Endothelial cell of umbilical vein (primary cell): Measurements from ENCODE around the gene TBC1D9. TPM values are rescaled to one million over a fixed set of nuclear protein-coding genes. Genes with fewer than 3 reads are reported as not detected.

Experiments used
- BruUV-seq: library from RNA; stranded (reverse); fragments of 400-500 nt; replicated peaks from 2 replicates; lab custom pipeline; 2021; lab: Mats Ljungman, UMichigan
- CTCF ChIA-PET: fragments of 300-600, 350-600 bp; sonication (Branson Sonifier 250); formaldehyde crosslinking; loops from one replicate; lab custom pipeline; 2021; ENCODE audit warnings: antibody characterized with exemption, inconsistent platforms; lab: Charles Lee
- POLR2A ChIA-PET: fragments of 300-600, 350-600 bp; sonication (Branson Sonifier 250); formaldehyde crosslinking; loops from one replicate; lab custom pipeline; 2021; ENCODE audit warnings: antibody characterized with exemption, inconsistent platforms; lab: Charles Lee
- DNase-seq: peaks from one replicate; pipeline ENCODE4 v3.0.0-alpha.2; 2011; ENCODE audit warnings: low read depth, low spot score
- FAIRE-seq: peaks from 2 replicates; lab custom pipeline; 2011; peaks lifted over from hg19 to GRCh38; lab: Jason Lieb, UNC
- H2AFZ ChIP-seq: 2 replicates; pipeline ENCODE4 v1.6.0; 2012; ENCODE audit warnings: low read depth, low read length, control low read depth, inconsistent platforms
- H3K27ac ChIP-seq: 2 replicates; pipeline ENCODE4 v1.5.1; 2011; ENCODE audit warnings: low read depth, mild to moderate bottlenecking, control low read depth, low read length, moderate library complexity; ENCODE audit not compliant: insufficient read depth
- H3K27me3 ChIP-seq, 2 experiments: 2 replicates each; pipeline versions ENCODE4 v1.6.0 to v1.6.1; 2011; ENCODE audit warnings: low read length in 2 of 2, mixed read lengths in 1 of 2; ENCODE audit not compliant: control insufficient read depth in 2 of 2, insufficient read depth in 2 of 2
- H3K36me3 ChIP-seq, 2 experiments: 2 replicates in 1 of 2; 3 replicates in 1 of 2; pipeline ENCODE4 v1.5.1; 2011; ENCODE audit warnings: low read length in 2 of 2, mild to moderate bottlenecking in 1 of 2, moderate library complexity in 1 of 2; ENCODE audit not compliant: control insufficient read depth in 2 of 2, insufficient read depth in 2 of 2; ENCODE audit errors: extremely low read depth in 1 of 2
- H3K4me1 ChIP-seq: 3 replicates; pipeline ENCODE4 v1.5.1; 2011; ENCODE audit warnings: mild to moderate bottlenecking, low read length; ENCODE audit not compliant: control insufficient read depth, insufficient read depth; ENCODE audit errors: extremely low read depth
- H3K4me2 ChIP-seq: 2 replicates; pipeline ENCODE4 v1.6.1; 2011; ENCODE audit warnings: low read length, control low read depth, mixed read lengths; ENCODE audit not compliant: insufficient read depth
- H3K4me3 ChIP-seq, 3 experiments: fragments of 200-600 bp in 1 of 3; sonication (generic), shearing (Covaris generic) in 1 of 3; replicated peaks in 1 of 3; 2 replicates each; pipeline ENCODE4 v1.5.1; 2011 to 2016; ENCODE audit warnings: control low read depth in 3 of 3, low read length in 3 of 3, mild to moderate bottlenecking in 2 of 3, inconsistent platforms in 1 of 3, low read depth in 1 of 3, moderate library complexity in 1 of 3; ENCODE audit not compliant: insufficient read depth in 1 of 3
- H3K79me2 ChIP-seq: 2 replicates; pipeline ENCODE4 v1.6.0; 2012; ENCODE audit warnings: low read length, inconsistent platforms; ENCODE audit not compliant: control insufficient read depth, insufficient read depth
- H3K9ac ChIP-seq: replicated peaks from 2 replicates; pipeline ENCODE3; 2011; ENCODE audit warnings: low read length, control low read depth; ENCODE audit not compliant: insufficient read depth; ENCODE audit errors: extremely low read depth
- H3K9me1 ChIP-seq: replicated peaks from 3 replicates; pipeline ENCODE4 v1.6.0; 2011; ENCODE audit warnings: mild to moderate bottlenecking, low read length; ENCODE audit not compliant: control insufficient read depth, insufficient read depth; ENCODE audit errors: extremely low read depth
- H3K9me3 ChIP-seq: replicated peaks from 2 replicates; pipeline ENCODE4 v1.5.1; 2012; ENCODE audit warnings: low read length, inconsistent platforms; ENCODE audit not compliant: control insufficient read depth, insufficient read depth
- H4K20me1 ChIP-seq: replicated peaks from 2 replicates; pipeline ENCODE3; 2011; ENCODE audit warnings: mild to moderate bottlenecking, low read length; ENCODE audit not compliant: control insufficient read depth, insufficient read depth; ENCODE audit errors: extremely low read depth
- CTCF ChIP-seq, 2 donors: IDR thresholded peaks; 1 replicate in 1 of 2; 2 replicates in 1 of 2; pipeline ENCODE4 v1.5.1; 2011; ENCODE audit warnings: low read length in 2 of 2, mild to moderate bottlenecking in 2 of 2, moderate library complexity in 2 of 2, control low read depth in 1 of 2, inconsistent platforms in 1 of 2, low read depth in 1 of 2; ENCODE audit not compliant: insufficient read depth in 1 of 2; ENCODE audit errors: extremely low read depth in 1 of 2
- EZH2 ChIP-seq: IDR thresholded peaks from 2 replicates; pipeline ENCODE4 v1.6.1; 2012; ENCODE audit warnings: borderline replicate concordance, low read depth, mild to moderate bottlenecking, moderate library complexity, low read length, inconsistent platforms; ENCODE audit not compliant: severe bottlenecking
- FOS ChIP-seq: IDR thresholded peaks from 2 replicates; pipeline ENCODE4 v1.6.1; 2011; ENCODE audit warnings: mild to moderate bottlenecking, low read length, moderate library complexity, borderline replicate concordance; ENCODE audit not compliant: insufficient read depth
- GATA2 ChIP-seq: IDR thresholded peaks from 2 replicates; pipeline ENCODE4 v1.7.0; 2011; ENCODE audit warnings: low read depth, mild to moderate bottlenecking, moderate library complexity, mixed read lengths, low read length; ENCODE audit not compliant: insufficient read length, insufficient read depth
- JUN ChIP-seq: IDR thresholded peaks from 2 replicates; pipeline ENCODE4 v1.6.1; 2011; ENCODE audit warnings: borderline replicate concordance, low read depth; ENCODE audit not compliant: insufficient read length, insufficient read depth
- MAX ChIP-seq: IDR thresholded peaks from 2 replicates; pipeline ENCODE4 v1.6.1; 2011; ENCODE audit not compliant: insufficient read depth, insufficient read length
- MYC ChIP-seq: IDR thresholded peaks from one replicate; pipeline ENCODE4 v1.6.1; 2011; ENCODE audit warnings: mild to moderate bottlenecking, low read depth, low read length
- POLR2A ChIP-seq: IDR thresholded peaks from 2 replicates; pipeline ENCODE4 v1.6.1; 2012; ENCODE audit warnings: low read depth, mild to moderate bottlenecking, control low read depth, low read length
- POLR2AphosphoS5 ChIP-seq: IDR thresholded peaks from 2 replicates; pipeline ENCODE4 v1.6.1; 2012; ENCODE audit warnings: low read depth, mild to moderate bottlenecking, control low read depth, low read length, moderate library complexity; ENCODE audit not compliant: insufficient read depth
- dilution Hi-C: fragments of 300-500 bp; cut with MboI; formaldehyde crosslinking; loops from one replicate; pipeline ENCODE4 v1.15.0; 2019; ENCODE audit warnings: low sequenced_read_pairs; ENCODE audit not compliant: extremely low pct_ligation_motif_present
- intact Hi-C: fragments of 100-400 bp; cut with micrococcal nuclease; formaldehyde crosslinking; loops from one replicate; pipeline ENCODE4 v1.10.0; 2022
- polyA plus RNA-seq, 4 experiments: library from polyadenylated mRNA; depleted of rRNA in 3 of 4; stranded (reverse) in 3 of 4; unstranded in 1 of 4; fragments of >200 nt; gene quantifications; 2 replicates each; pipeline versions ENCODE4 v1.2.1 to v1.2.3, GENCODE V29; 2011 to 2012; ENCODE audit warnings: missing spikeins in 1 of 4
- total RNA-seq: library from RNA; stranded (reverse); gene quantifications from 2 replicates; pipeline ENCODE4 v1.2.3, GENCODE V29; 2021

The TBC1D9 gene
- total and polyA plus RNA-seq, 2 donors (not counting 3 experiments of a cell fraction or from before 2014, with no cell fraction given): 21.7 to 45.3 TPM

- Histone ChIP-seq H3K4me1 (no peaks in the 10 kb centered on the region), H4K20me1 (no peaks in the 10 kb centered on the region), H3K9ac (no peak overlapping the region), H2AFZ (no peak overlapping the region), H3K4me3 (no peak overlapping the region), H3K79me2 (no peaks in the 10 kb centered on the region), H3K36me3 (no peaks in the 10 kb centered on the region), H3K27me3 (peaks cover 12 to 39% of the 10 kb centered on the region in 2 experiments), H3K9me3 (no peaks in the 10 kb centered on the region), H3K9me1 (no peaks in the 10 kb centered on the region), H3K27ac (no peak overlapping the region), H3K4me2 (no peak overlapping the region)
- CTCF ChIA-PET: interaction anchor here (1.2 to 2.7 kb wide), 4 partner anchors 9 to 248 kb away, joined by 3 to 12 read pairs (median 4); no protein-coding TSS in a partner anchor
- DNase-seq (no peak), FAIRE-seq (no peak)
- intact Hi-C loops (no loop called here), dilution Hi-C loops (no loop called here)
- POLR2A ChIA-PET: no interaction called here
- BruUV-seq: no TSS peak
- TF ChIP-seq FOS: no peak
- no peak for TF ChIP-seq POLR2AphosphoS5
- no peak for TF ChIP-seq MYC
- no peak for TF ChIP-seq MAX
- TF ChIP-seq CTCF (IDR thresholded peaks at IDR 0.05; ENCODE audit: extremely low read depth in 1 of 2, insufficient read depth in 1 of 2, low read depth in 1 of 2, low read length in 2 of 2): no peak
- no peak for TF ChIP-seq POLR2A
- no peak for TF ChIP-seq EZH2
- no peak for TF ChIP-seq GATA2
- no peak for TF ChIP-seq JUN
Observed at GRCh38 chr4:140603286-140603685, 152.9 kb downstream of the TBC1D9 start.
